Posterior cingulate gyrus (tissue), 11 donors: ENCODE measurements around the gene TH.
A peak's percentile ranks its signal among the peaks of the same experiment; 100 is the strongest.

Experiments used
- DNase-seq, 10 donors: peaks; one replicate each; pipeline versions ENCODE4 v3.0.0 to v3.0.0-alpha.2; 2020 to 2021; ENCODE audit warnings: mixed read lengths in 3 of 10
- intact Hi-C: fragments of 100-400 bp; cut with DNase I; formaldehyde crosslinking; loops from one replicate; pipeline ENCODE4 v1.15.1; 2023

The TH gene

GRCh38 chr11:2171591-2172003 lies at the start of gene TH:
Gene TH (minus strand): TSS chr11:2171815. CDS start chr11:2171786, 29 bp downstream.
- no peak for DNase-seq

GRCh38 chr11:2221024-2221423 lies 49.4 kb upstream of the TH start:
- intact Hi-C loops, result no loop called here
- DNase-seq, result no peak

More at GRCh38 chr11:2171591-2172003, at the start of gene TH:
- intact Hi-C loops, result no loop called here

GRCh38 chr11:2220173-2220771 lies 48.7 kb upstream of the TH start:
- peak in 1 of 10 donors; percentile 25 for DNase-seq
- intact Hi-C loops, result no loop called here

GRCh38 chr11:2219318-2220017 lies 47.9 kb upstream of the TH start:
- peak in 1 of 10 donors; percentile 61 for DNase-seq
- intact Hi-C loops, result no loop called here

- DNase-seq, result peak in 1 of 10 donors; percentile 33
- intact Hi-C loops, result no loop called here
Measured at GRCh38 chr11:2218031-2218633, 46.5 kb upstream of the TH start.

GRCh38 chr11:2217211-2218030 lies 45.8 kb upstream of the TH start:
- intact Hi-C loops, result no loop called here
- DNase-seq, result peak in 2 of 10 donors; percentile 65 to 69

- intact Hi-C loops, result no loop called here
- peak in 1 of 10 donors; percentile 20 for DNase-seq
Measured at GRCh38 chr11:2216400-2217064, 44.9 kb upstream of the TH start.

- intact Hi-C loops, result no loop called here
- peak in 3 of 10 donors; percentile 54 to 77 (median 55) for DNase-seq
Measured at GRCh38 chr11:2215561-2216399, 44.2 kb upstream of the TH start.

GRCh38 chr11:2215230-2215560 lies 43.6 kb upstream of the TH start:
- intact Hi-C loops, result no loop called here
- DNase-seq, result no peak

GRCh38 chr11:2214527-2215229 lies 43.1 kb upstream of the TH start:
- DNase-seq, result peak in 3 of 10 donors; percentile 62 to 76 (median 63)
- intact Hi-C loops, result no loop called here

- intact Hi-C loops, result no loop called here
- peak in 1 of 10 donors; percentile 11 for DNase-seq
Measured at GRCh38 chr11:2213890-2214526, 42.4 kb upstream of the TH start.

GRCh38 chr11:2213384-2213842 lies 41.8 kb upstream of the TH start:
- intact Hi-C loops, result no loop called here
- peak in 2 of 10 donors; percentile 58 to 65 for DNase-seq

- intact Hi-C loops, result no loop called here
Measured at GRCh38 chr11:2212411-2213251, 41.0 kb upstream of the TH start.

GRCh38 chr11:2211113-2211971 lies 39.7 kb upstream of the TH start:
- peak in 3 of 10 donors; percentile 65 to 80 (median 72) for DNase-seq
- intact Hi-C loops, result no loop called here

More at GRCh38 chr11:2212411-2213251, 41.0 kb upstream of the TH start:
- peak in 2 of 10 donors; percentile 60 to 69 for DNase-seq

GRCh38 chr11:2210366-2211112 lies 38.9 kb upstream of the TH start:
- DNase-seq, result peak in 3 of 10 donors; percentile 59 to 79 (median 78)
- intact Hi-C loops, result no loop called here
